22Rv1 (cell line): ENCODE results near the gene CAMTA1.
A peak's percentile ranks its signal among the peaks of the same experiment; 100 is the strongest.

Experiments used
- H3K27ac ChIP-seq: fragments of 450-650 bp; 2 replicates; pipeline ENCODE4 v1.5.1; 2017
- CTCF ChIP-seq: fragments of 450-650 bp; IDR thresholded peaks from 2 replicates; pipeline ENCODE4 v1.5.1; 2017; ENCODE audit warnings: mild to moderate bottlenecking
- ZFX ChIP-seq: fragments of 450-650 bp; IDR thresholded peaks from 2 replicates; pipeline ENCODE4 v1.6.1; 2017; ENCODE audit warnings: antibody characterized with exemption, borderline replicate concordance

The CAMTA1 gene

GRCh38 chr1:7474143-7474490 is 688.9 kb downstream of the CAMTA1 start:
- TF ChIP-seq ZFX (no peak), CTCF (no peak)
- no peak overlapping the region for H3K27ac ChIP-seq

GRCh38 chr1:7474786-7475502 is 689.7 kb downstream of the CAMTA1 start:
- TF ChIP-seq CTCF (peak; percentile 44), ZFX (no peak)
- H3K27ac ChIP-seq, result no peak overlapping the region

DNA sequence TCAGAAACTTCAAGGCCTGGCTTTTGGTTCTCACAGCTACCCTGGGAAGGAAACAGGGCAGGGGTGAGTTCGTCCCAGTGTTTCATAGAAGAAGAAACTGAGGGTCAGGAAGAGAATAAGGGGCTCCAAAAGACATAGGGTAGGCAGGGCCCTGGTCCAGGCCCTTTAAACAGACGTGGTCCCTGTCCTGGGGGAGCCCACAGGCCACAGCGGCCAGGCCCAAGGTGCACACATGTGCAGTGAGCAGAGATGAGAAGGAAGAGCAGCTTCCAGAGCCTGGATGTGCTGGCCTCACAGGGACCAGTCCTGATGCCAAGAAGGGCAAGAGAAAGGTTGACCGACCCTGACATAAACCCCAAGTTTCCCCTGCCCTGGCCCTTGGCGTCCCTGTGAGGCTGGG is 690.4 kb downstream of the CAMTA1 start:
- H3K27ac ChIP-seq, result no peak overlapping the region
- TF ChIP-seq CTCF, result no peak
- TF ChIP-seq ZFX, result no peak

GRCh38 chr1:7476402-7476801 is 691.1 kb downstream of the CAMTA1 start:
- TF ChIP-seq CTCF (no peak), ZFX (no peak)
- H3K27ac ChIP-seq, result no peak overlapping the region

- TF ChIP-seq ZFX, result no peak
- TF ChIP-seq CTCF, result no peak
- H3K27ac ChIP-seq, result no peak overlapping the region
These were observed 691.8 kb downstream of the CAMTA1 start for GRCh38 chr1:7476861-7477547.

DNA sequence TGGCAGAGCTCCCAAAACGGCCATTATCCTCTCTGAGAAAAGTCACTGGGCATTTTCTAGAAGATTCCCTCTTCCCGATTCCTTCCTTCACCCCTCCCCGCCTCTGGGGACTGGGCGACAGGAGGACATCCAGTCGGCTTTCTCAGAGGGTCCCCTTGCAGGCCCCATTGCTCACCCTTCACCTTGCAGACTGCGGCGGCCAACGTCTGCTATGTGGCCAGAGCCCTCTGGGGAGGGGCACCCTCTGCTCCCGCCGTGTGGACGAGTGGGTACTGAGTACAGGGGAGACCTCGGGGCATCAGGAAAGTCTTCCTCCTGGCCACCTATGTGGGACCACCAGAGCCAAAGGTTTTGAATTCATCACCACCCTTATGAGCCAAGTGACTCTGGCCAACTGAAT is 692.3 kb downstream of the CAMTA1 start:
- H3K27ac ChIP-seq, result no peak overlapping the region
- TF ChIP-seq ZFX (no peak), CTCF (no peak)

DNA sequence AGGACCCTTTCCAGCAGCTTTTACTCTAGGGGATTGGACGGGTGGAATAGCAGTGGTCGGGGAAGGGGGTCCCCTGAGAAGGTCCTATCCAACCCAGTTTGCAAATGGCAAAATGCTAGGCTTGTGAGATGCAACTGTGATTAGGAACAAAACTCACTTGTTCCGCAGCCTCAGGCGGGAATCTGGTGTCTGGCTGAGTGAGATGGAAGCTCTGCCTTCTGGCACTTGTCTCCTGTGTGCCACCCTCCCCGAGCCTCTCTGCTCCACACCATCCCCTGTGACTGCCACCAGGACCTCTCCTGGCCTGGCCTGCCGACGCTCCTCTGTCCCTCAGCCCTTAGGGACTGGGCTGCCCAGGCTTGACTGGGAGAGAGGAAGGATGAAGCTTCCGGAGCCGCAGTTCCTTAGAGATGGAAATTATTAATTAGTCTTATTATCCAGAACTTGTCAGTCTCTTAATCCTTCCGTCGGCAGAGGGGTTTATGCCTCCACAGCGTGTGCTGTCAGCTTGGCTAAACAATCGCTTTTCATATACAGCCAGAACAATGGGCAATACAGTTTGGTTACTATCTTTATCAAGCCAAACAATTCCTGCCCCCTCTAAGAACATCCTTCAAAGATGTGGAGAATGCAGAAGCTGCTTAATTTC is 693.0 kb downstream of the CAMTA1 start:
- TF ChIP-seq CTCF (no peak), ZFX (no peak)
- H3K27ac ChIP-seq, result no peak overlapping the region
